NCI-H510A treated with DMSO at 0.1 percent for 48 hours (cell line): ENCODE measurements around the gene RBPJ.

Experiments
- DNase-seq: peaks from one replicate; lab custom pipeline; 2025; lab: John Stamatoyannopoulos, UW

The RBPJ gene

DNA sequence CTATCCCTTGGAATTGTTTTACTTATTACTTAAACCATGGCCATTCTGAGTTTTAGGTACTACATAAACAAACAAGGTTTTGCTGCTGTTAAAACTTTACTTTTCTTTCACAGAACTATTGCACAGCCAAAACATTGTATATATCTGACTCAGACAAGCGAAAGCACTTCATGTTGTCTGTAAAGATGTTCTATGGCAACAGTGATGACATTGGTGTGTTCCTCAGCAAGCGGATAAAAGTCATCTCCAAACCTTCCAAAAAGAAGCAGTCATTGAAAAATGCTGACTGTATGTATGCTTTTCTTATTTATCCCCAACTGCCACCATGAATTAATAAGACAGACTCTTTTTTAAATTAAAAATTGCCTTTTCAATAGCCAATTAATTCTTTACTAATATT, 99.6 kb downstream of the RBPJ start:
- DNase-seq: no peak

- DNase-seq: no peak
Observed at GRCh38 chr4:26420913-26421312, 100.1 kb downstream of the RBPJ start.

- DNase-seq: no peak
Observed at GRCh38 chr4:26424153-26424552, 103.3 kb downstream of the RBPJ start.

DNA sequence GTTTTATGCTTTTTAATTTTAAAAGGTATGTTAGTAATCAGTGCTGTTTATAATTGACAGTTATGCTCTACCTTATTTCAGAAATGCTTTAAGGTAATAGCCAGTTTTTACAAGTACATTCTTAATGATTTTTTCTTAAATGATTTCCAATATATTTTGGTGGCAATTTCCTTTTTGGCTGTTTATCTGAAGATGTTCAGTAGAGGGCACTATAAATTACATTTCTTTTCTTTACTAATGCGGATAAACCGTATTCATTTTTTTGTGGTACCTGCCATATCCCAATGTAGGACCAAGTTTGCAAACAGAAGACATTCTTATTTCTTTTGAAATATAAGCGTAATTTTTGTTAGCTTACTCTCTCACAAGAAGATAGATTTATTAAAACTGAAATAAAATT, 104.0 kb downstream of the RBPJ start:
- no peak for DNase-seq

- DNase-seq: no peak
Observed at GRCh38 chr4:26425953-26426352, 105.1 kb downstream of the RBPJ start.

GRCh38 chr4:26426892-26427291, 106.1 kb downstream of the RBPJ start:
- no peak for DNase-seq

- no peak for DNase-seq
Observed at GRCh38 chr4:26429910-26430309, 109.1 kb downstream of the RBPJ start.

DNA sequence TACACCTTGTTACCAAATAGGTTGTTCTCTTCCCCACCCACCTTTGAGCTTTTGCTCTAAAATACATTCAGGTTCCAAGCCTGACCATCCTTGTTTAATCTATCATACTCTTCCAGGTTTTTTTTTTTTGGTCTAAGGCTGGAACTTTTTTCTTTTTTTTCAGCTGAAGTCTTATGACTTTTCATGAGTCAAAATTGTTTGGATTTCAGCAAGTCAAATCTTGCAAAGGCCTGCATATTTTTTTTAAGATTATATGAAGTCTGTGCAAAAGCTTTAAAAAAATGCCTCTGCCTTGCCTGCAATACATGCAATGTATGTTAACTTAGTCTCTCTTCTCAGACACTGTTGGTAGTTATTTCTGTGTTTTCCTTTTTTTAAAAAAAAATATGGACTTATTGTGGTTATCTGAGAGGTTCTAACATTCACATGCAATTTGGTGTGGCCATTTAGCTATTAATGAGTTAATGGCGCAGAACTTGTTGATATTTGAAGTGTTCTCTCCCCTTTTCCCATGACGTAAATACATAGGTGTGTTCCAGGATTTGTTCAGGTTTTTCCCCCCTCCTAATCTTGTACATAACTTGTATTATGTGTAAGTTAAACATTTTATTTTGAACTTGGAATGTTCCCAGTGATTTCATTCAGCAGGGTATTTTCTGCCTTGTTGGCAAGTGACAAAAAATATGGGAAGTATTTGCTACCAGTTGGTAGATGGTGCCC, 110.8 kb downstream of the RBPJ start:
- no peak for DNase-seq

GRCh38 chr4:26432419-26432818, 111.6 kb downstream of the RBPJ start:
- DNase-seq: no peak

DNA sequence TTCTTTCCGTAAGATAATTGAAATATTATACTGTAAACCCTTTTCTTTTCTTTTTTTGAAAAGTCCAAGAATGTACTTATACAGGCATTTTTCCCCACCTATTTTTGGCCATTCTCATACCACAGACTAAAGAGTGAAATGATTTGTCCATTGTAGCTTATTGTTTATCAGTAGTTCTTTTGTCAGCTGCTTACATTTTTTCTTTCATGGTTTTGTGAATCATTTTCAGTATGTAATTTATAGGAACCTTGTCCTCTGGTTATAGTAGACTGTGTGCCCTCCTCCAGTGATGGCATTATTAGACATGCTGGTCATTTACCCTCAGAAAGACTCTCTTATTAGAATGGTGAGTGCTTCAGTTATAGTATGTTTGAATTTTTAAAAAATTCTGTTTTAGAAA, 112.7 kb downstream of the RBPJ start:
- no peak for DNase-seq

DNA sequence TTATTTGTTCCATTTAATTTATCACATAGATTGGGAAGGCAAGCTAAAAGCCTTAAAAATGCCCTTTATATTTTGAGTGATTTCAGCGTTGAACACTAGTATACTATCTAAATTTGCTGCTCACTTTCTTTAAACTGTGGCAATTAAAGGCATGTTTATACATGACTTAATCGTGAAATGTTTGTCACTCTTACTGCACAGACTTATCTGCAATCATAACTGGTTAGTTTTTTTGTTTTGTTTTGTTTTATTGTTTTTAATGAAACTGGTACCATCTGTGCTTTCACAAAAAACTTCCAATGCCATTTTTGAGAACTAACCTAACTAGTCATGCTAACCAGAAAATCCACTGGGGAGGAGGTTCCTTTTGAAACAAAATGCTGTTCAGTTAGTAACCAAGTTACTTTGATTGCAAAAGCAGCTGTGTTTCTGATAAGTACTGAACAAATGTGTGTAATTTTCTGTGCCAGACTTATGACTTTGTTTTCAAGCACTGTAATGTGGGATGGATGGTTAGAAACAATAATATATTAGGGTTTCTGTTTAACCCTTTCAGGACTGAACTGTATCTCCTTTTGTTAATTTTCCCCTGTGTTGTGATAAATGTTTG, 113.3 kb downstream of the RBPJ start:
- DNase-seq: no peak

- no peak for DNase-seq
Observed at GRCh38 chr4:26441102-26441501, 120.3 kb downstream of the RBPJ start.

- no peak for DNase-seq
Observed at GRCh38 chr4:26441771-26442170, 121.0 kb downstream of the RBPJ start.

- no peak for DNase-seq
Observed at GRCh38 chr4:26447378-26447777, 126.6 kb downstream of the RBPJ start.

DNA sequence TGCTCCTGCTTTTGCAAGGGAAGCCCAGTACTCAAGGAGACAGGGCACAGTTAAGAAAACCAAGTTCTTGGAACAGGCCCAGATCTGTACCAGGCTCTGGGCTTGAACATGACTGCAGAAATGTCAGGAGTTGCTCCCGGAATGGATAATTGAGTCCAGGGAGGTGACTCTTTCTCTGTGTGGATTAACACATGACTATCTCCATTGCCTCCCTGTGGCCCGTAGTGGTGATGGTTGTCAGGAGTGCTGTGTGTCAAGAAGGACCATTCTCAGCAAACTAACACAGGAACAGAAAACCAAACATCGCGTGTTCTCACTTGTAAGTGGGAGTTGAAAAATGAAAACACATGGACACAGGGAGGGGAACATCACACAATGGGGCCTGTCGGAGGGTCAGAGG, 129.6 kb downstream of the RBPJ start:
- DNase-seq: no peak

- no peak for DNase-seq
Observed at GRCh38 chr4:26451597-26451996, 130.8 kb downstream of the RBPJ start.

DNA sequence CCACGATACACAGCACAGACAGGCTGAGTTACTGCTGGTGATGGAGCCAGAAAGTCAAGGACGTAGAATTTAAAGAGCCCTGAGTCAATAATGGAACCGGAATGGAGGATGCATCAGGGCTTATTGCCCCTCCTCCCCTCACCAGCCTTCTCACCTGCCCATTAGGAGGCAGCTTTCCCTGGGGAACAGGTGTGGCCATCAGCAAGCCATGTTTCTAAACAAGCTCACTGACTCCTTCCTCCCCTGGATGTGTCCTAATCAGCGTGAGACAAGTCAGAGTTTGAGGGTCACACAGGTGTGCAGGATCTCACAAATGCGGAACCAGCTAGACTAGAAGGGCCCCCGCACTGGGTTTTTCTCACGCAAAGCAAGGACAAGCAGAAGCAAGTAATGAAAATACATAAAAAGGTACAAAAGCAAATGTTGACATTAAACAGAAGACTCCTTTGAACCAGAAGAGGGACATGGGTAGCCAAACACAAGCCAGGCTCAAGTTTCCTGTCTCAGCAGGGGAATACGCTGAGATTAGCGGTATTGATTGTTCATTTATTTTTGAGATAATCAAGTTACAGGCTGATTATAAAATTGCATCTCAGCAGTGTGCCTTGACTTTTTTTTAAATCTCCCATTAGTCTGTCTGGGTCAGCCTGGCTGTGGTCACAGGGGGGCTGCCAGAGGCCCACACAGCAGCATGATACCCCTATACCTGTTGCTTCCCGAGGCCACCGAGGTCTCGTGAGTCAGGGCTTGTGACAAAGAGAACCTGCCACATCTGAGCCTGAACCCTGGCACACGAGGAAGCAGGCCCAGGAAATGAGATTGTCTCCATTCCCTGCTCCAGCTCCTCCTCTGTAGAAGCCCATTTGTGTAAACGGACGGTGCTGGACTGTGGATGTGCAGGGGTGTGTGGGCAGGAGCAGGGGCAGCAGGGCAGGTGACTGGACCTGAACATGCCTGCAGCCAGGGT, 132.0 kb downstream of the RBPJ start:
- DNase-seq: peak; percentile 79

DNA sequence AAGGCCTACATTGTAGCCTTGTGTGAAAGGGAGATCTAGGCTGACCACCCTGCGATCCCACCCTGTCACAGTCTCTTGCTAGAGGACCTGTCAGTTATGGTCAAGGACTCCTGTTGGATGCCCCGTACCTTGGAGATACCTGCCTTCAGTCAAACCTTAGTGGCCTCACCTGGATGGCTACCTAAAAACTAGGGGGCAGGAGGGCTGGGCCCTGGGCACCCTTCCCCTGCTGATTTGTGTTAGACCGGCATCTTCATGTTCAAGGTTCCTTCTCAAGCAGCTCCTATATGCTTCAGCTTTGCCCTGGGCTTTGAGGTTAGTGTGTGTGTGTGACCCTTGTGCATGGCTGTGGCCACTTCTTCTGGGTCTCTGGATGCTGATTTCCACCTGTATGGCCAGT, 134.1 kb downstream of the RBPJ start:
- DNase-seq: no peak

- DNase-seq: no peak
Observed at GRCh38 chr4:26455571-26455970, 134.8 kb downstream of the RBPJ start.

DNA sequence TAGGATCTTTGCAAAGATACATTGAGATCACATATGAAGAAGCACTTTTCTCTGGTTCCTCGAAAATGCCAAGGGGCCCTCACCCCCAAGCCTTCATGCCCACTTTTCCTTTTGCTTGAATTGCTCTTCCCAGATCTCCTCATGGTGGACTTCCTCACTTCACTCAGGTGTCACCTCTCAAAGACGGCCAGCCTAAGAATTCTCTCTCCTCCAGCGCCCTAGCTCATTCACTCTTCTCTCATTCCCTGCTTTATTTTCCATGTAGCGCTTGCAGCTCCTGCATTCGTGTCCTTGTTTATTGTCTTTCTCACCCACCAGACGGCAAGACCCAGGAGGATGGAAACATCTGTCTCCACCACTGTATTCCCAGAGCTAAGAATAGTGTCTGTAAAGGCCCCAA, 136.6 kb downstream of the RBPJ start:
- no peak for DNase-seq

GRCh38 chr4:26458157-26458561, 137.3 kb downstream of the RBPJ start:
- no peak for DNase-seq

- DNase-seq: peak; percentile 21
Observed at GRCh38 chr4:26459054-26459755, 138.4 kb downstream of the RBPJ start.
